ENCODE data around the gene TNFSF15. TPM values are rescaled to one million over a fixed set of nuclear protein-coding genes. Genes with fewer than 3 reads are reported as not detected.

Gene TNFSF15
- polyA plus RNA-seq, 1 donor, result 10.2 TPM

GRCh38 chr9:114826431-114826830 lies 20.6 kb upstream of the TNFSF15 start:
- no peaks in the 10 kb centered on the region for H3K36me3 ChIP-seq (ENCODE audit: control insufficient read depth, insufficient read depth, low read length)
- no peaks in the 10 kb centered on the region for H3K9me3 ChIP-seq (ENCODE audit: control insufficient read depth, low read depth, low read length)
- no peak overlapping the region for H3K27ac ChIP-seq (ENCODE audit: low read length)
- H3K4me3 ChIP-seq (ENCODE audit: low read length), result no peak overlapping the region
- WGBS (ENCODE audit: insufficient coverage, low lambda C conversion rate), result 0% methylated on average over 1 of the region's 3 CpGs
- no peaks in the 10 kb centered on the region for H3K27me3 ChIP-seq (ENCODE audit: control insufficient read depth, insufficient read depth, low read length)
- DNase-seq, result peak; percentile 57 to 76
- H3K4me1 ChIP-seq (ENCODE audit: control insufficient read depth, insufficient read depth, low read length), result peaks cover 9% of the 10 kb centered on the region

DNA sequence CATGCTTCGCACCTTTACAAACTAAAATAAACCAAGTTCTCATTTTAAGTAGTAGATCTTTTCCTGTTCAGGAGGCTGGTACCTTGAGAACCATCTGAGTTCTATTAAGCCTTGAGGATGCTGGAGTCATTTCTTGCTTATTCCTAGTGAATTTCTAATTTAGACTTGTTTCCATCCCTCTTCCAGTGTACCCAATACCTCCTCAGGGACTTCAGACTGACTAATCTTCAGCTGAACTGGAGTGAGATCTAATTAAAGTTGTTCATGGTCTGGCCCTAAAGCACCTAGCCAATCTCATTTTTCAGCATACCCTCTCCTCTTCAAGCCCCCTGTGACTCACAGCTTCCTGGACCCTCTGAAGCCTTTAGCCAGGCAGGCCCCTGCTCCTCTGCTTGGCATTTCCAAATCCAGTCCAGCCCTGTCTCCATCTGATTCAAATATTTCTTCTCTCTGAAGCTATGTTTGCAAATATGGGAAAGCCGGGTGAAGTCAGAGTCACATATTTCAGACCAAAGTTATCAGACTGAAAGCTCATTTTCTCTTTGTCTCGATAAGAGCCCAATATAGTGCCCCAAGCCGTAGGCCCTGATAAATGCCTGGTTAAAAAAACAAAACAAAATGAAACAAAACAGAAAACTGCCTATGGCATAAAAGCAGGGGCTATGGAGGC lies 19.4 kb upstream of the TNFSF15 start:
- Histone ChIP-seq H3K27ac (ENCODE audit: low read length) (no peak overlapping the region), H3K4me1 (ENCODE audit: control insufficient read depth, insufficient read depth, low read length) (peaks cover 9% of the 10 kb centered on the region), H3K9me3 (ENCODE audit: control insufficient read depth, low read depth, low read length) (no peaks in the 10 kb centered on the region), H3K27me3 (ENCODE audit: control insufficient read depth, insufficient read depth, low read length) (no peaks in the 10 kb centered on the region), H3K4me3 (ENCODE audit: low read length) (no peak overlapping the region), H3K36me3 (ENCODE audit: control insufficient read depth, insufficient read depth, low read length) (no peaks in the 10 kb centered on the region)
- DNase-seq, result no peak
- no CpG with 5 or more reads among the region's 4 CpGs for WGBS (ENCODE audit: insufficient coverage, low lambda C conversion rate)

GRCh38 chr9:114824110-114824509 lies 18.3 kb upstream of the TNFSF15 start:
- WGBS (ENCODE audit: insufficient coverage, low lambda C conversion rate), result no CpG with 5 or more reads among the region's 1 CpG
- Histone ChIP-seq H3K9me3 (ENCODE audit: control insufficient read depth, low read depth, low read length) (no peaks in the 10 kb centered on the region), H3K4me1 (ENCODE audit: control insufficient read depth, insufficient read depth, low read length) (peaks cover 9% of the 10 kb centered on the region), H3K4me3 (ENCODE audit: low read length) (no peak overlapping the region), H3K27me3 (ENCODE audit: control insufficient read depth, insufficient read depth, low read length) (no peaks in the 10 kb centered on the region), H3K27ac (ENCODE audit: low read length) (no peak overlapping the region), H3K36me3 (ENCODE audit: control insufficient read depth, insufficient read depth, low read length) (no peaks in the 10 kb centered on the region)
- no peak for DNase-seq

DNA sequence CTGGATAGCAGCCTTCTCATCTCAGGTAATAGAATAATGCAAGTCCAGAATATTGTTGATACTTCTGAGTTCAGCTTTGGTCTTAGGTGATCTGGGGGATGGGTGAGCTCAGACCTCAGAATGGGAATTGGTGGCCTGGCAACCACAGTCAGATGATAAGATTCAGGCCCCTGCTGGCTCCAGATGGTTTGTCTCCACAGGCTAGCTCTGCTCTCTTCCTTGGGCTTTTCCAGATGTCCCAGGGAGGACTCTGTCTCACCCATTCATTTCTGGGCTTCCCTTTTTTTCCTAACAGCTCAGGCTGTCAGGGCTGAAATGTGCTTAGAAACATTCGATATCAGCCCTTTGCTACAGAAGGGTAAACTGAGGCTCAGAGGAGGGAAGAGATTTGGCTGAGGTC lies 17.6 kb upstream of the TNFSF15 start:
- Histone ChIP-seq H3K4me1 (ENCODE audit: control insufficient read depth, insufficient read depth, low read length) (peaks cover 9% of the 10 kb centered on the region), H3K9me3 (ENCODE audit: control insufficient read depth, low read depth, low read length) (no peaks in the 10 kb centered on the region), H3K27ac (ENCODE audit: low read length) (no peak overlapping the region), H3K27me3 (ENCODE audit: control insufficient read depth, insufficient read depth, low read length) (no peaks in the 10 kb centered on the region), H3K36me3 (ENCODE audit: control insufficient read depth, insufficient read depth, low read length) (no peaks in the 10 kb centered on the region), H3K4me3 (ENCODE audit: low read length) (no peak overlapping the region)
- no CpG with 5 or more reads among the region's 1 CpG for WGBS (ENCODE audit: insufficient coverage, low lambda C conversion rate)
- no peak for DNase-seq

- no peaks in the 10 kb centered on the region for H3K9me3 ChIP-seq (ENCODE audit: control insufficient read depth, low read depth, low read length)
- DNase-seq, result no peak
- no peak overlapping the region for H3K4me3 ChIP-seq (ENCODE audit: low read length)
- WGBS (ENCODE audit: insufficient coverage, low lambda C conversion rate), result no CpG with 5 or more reads among the region's 2 CpGs
- peaks cover 9% of the 10 kb centered on the region for H3K4me1 ChIP-seq (ENCODE audit: control insufficient read depth, insufficient read depth, low read length)
- H3K27ac ChIP-seq (ENCODE audit: low read length), result no peak overlapping the region
- H3K36me3 ChIP-seq (ENCODE audit: control insufficient read depth, insufficient read depth, low read length), result no peaks in the 10 kb centered on the region
- H3K27me3 ChIP-seq (ENCODE audit: control insufficient read depth, insufficient read depth, low read length), result no peaks in the 10 kb centered on the region
Measured at GRCh38 chr9:114822708-114823107, 16.9 kb upstream of the TNFSF15 start.

- Histone ChIP-seq H3K4me1 (ENCODE audit: control insufficient read depth, insufficient read depth, low read length) (peaks cover 4% of the 10 kb centered on the region), H3K9me3 (ENCODE audit: control insufficient read depth, low read depth, low read length) (no peaks in the 10 kb centered on the region), H3K36me3 (ENCODE audit: control insufficient read depth, insufficient read depth, low read length) (no peaks in the 10 kb centered on the region), H3K4me3 (ENCODE audit: low read length) (no peak overlapping the region), H3K27ac (ENCODE audit: low read length) (no peak overlapping the region), H3K27me3 (ENCODE audit: control insufficient read depth, insufficient read depth, low read length) (no peaks in the 10 kb centered on the region)
- WGBS (ENCODE audit: insufficient coverage, low lambda C conversion rate), result 98% methylated on average over 7 of the region's 8 CpGs
- no peak for DNase-seq
Measured at GRCh38 chr9:114820776-114821501, 15.1 kb upstream of the TNFSF15 start.

GRCh38 chr9:114818178-114818577 lies 12.3 kb upstream of the TNFSF15 start:
- no peak overlapping the region for H3K27ac ChIP-seq (ENCODE audit: low read length)
- no peak overlapping the region for H3K4me3 ChIP-seq (ENCODE audit: low read length)
- H3K4me1 ChIP-seq (ENCODE audit: control insufficient read depth, insufficient read depth, low read length), result no peaks in the 10 kb centered on the region
- no CpG with 5 or more reads among the region's 1 CpG for WGBS (ENCODE audit: insufficient coverage, low lambda C conversion rate)
- no peaks in the 10 kb centered on the region for H3K27me3 ChIP-seq (ENCODE audit: control insufficient read depth, insufficient read depth, low read length)
- DNase-seq, result no peak
- H3K9me3 ChIP-seq (ENCODE audit: control insufficient read depth, low read depth, low read length), result no peaks in the 10 kb centered on the region
- no peaks in the 10 kb centered on the region for H3K36me3 ChIP-seq (ENCODE audit: control insufficient read depth, insufficient read depth, low read length)

DNA sequence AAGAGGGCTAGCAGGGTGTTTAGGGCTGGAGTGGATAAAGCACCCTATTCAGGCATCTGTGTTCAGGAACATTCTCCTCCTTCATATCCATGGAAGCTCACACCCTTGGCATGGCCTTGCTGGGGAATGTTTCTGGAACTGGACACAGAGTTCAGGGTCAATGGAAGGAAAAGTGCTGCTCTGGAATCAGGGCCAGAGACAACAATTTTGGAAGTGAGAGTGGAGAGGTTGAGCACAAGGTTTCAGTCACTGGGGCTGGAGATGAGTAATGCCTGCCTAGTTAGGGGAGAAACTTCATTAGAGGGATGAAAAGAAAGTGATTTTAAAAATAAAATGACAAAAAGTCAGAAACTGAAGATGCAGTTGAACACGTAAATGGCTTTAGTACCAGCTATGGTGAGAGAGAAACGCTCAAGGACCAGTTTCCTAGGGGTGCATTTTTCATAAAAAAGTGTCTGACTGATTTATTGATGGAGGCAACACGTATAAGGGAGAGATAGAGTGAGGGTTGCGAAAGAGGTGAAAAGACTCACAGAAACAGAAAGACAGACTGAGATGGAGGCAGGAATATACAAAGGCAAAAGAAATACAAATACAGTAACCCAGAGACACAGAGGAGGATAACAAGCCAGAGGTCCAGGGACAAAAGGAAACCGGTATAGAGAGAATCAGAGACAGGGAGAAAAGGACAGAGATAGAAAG lies 8.0 kb upstream of the TNFSF15 start:
- H3K9me3 ChIP-seq (ENCODE audit: control insufficient read depth, low read depth, low read length), result no peaks in the 10 kb centered on the region

GRCh38 chr9:114811966-114812636 lies 6.3 kb upstream of the TNFSF15 start:
- Histone ChIP-seq H3K4me1 (ENCODE audit: control insufficient read depth, insufficient read depth, low read length) (peaks cover 3% of the 10 kb centered on the region), H3K4me3 (ENCODE audit: low read length) (no peak overlapping the region), H3K27me3 (ENCODE audit: control insufficient read depth, insufficient read depth, low read length) (no peaks in the 10 kb centered on the region)

More for the DNA sequence above, 8.0 kb upstream of the TNFSF15 start:
- Histone ChIP-seq H3K27ac (ENCODE audit: low read length) (no peak overlapping the region), H3K4me3 (ENCODE audit: low read length) (no peak overlapping the region), H3K36me3 (ENCODE audit: control insufficient read depth, insufficient read depth, low read length) (no peaks in the 10 kb centered on the region), H3K27me3 (ENCODE audit: control insufficient read depth, insufficient read depth, low read length) (no peaks in the 10 kb centered on the region), H3K4me1 (ENCODE audit: control insufficient read depth, insufficient read depth, low read length) (no peaks in the 10 kb centered on the region)
- 95% methylated on average over 4 of the region's 5 CpGs for WGBS (ENCODE audit: insufficient coverage, low lambda C conversion rate)
- no peak for DNase-seq

GRCh38 chr9:114811301-114811700 lies 5.5 kb upstream of the TNFSF15 start:
- DNase-seq, result no peak
- peaks cover 7% of the 10 kb centered on the region for H3K4me1 ChIP-seq (ENCODE audit: control insufficient read depth, insufficient read depth, low read length)
- H3K9me3 ChIP-seq (ENCODE audit: control insufficient read depth, low read depth, low read length), result no peaks in the 10 kb centered on the region
- no CpG with 5 or more reads among the region's 4 CpGs for WGBS (ENCODE audit: insufficient coverage, low lambda C conversion rate)
- no peaks in the 10 kb centered on the region for H3K36me3 ChIP-seq (ENCODE audit: control insufficient read depth, insufficient read depth, low read length)
- no peaks in the 10 kb centered on the region for H3K27me3 ChIP-seq (ENCODE audit: control insufficient read depth, insufficient read depth, low read length)
- no peak overlapping the region for H3K27ac ChIP-seq (ENCODE audit: low read length)
- no peak overlapping the region for H3K4me3 ChIP-seq (ENCODE audit: low read length)

More at GRCh38 chr9:114811966-114812636, 6.3 kb upstream of the TNFSF15 start:
- DNase-seq, result no peak
- no CpG with 5 or more reads among the region's 5 CpGs for WGBS (ENCODE audit: insufficient coverage, low lambda C conversion rate)
- H3K27ac ChIP-seq (ENCODE audit: low read length), result no peak overlapping the region
- H3K9me3 ChIP-seq (ENCODE audit: control insufficient read depth, low read depth, low read length), result no peaks in the 10 kb centered on the region
- no peaks in the 10 kb centered on the region for H3K36me3 ChIP-seq (ENCODE audit: control insufficient read depth, insufficient read depth, low read length)

All from large intestine (tissue), 3 donors.